Brain microvascular endothelial cell (primary cell): ENCODE measurements around the gene BICDL1.

ENCODE experiments used
- DNase-seq: peaks from one replicate; pipeline ENCODE4 v3.0.0-alpha.2; 2020
- H3K27ac ChIP-seq: fragments of 250-450 bp; sonication (Bioruptor Pico); 2 replicates; pipeline ENCODE4 v1.5.1; 2020; ENCODE audit warnings: mild to moderate bottlenecking, moderate library complexity
- H3K27me3 ChIP-seq: fragments of 250-450 bp; sonication (Bioruptor Pico); replicated peaks from 2 replicates; pipeline ENCODE4 v1.5.1; 2020; ENCODE audit warnings: mild to moderate bottlenecking
- H3K36me3 ChIP-seq: fragments of 250-450 bp; sonication (Bioruptor Pico); replicated peaks from 2 replicates; pipeline ENCODE4 v1.5.1; 2020; ENCODE audit warnings: mild to moderate bottlenecking
- H3K4me3 ChIP-seq: 2 replicates; pipeline ENCODE4 v1.5.1; 2011; ENCODE audit warnings: low read depth, mild to moderate bottlenecking, control low read depth, low read length, moderate library complexity
- CTCF ChIP-seq: IDR thresholded peaks from 2 replicates; pipeline ENCODE4 v1.5.1; 2011; ENCODE audit warnings: low read depth, mild to moderate bottlenecking, moderate library complexity, low read length, control low read depth, inconsistent platforms; ENCODE audit errors: missing control alignments
- in situ Hi-C: cut with HindIII; loops from 2 replicates; pipeline ENCODE4 v1.10.0; 2017; ENCODE audit warnings: low sequenced_read_pairs, low pct_ligation_motif_present

Gene BICDL1

GRCh38 chr12:120110550-120111501 is 121.8 kb downstream of the BICDL1 start:
- DNase-seq = no peak
- in situ Hi-C loops = no loop called here
- Histone ChIP-seq H3K27ac (peak overlapping the region; percentile 9), H3K36me3 (peaks cover 10% of the 10 kb centered on the region), H3K27me3 (no peaks in the 10 kb centered on the region), H3K4me3 (no peak overlapping the region)
- TF ChIP-seq CTCF = no peak

GRCh38 chr12:120115066-120115465 is 126.0 kb downstream of the BICDL1 start:
- no peaks in the 10 kb centered on the region for H3K36me3 ChIP-seq
- DNase-seq = no peak
- in situ Hi-C loops = no loop called here
- no peaks in the 10 kb centered on the region for H3K27me3 ChIP-seq
- TF ChIP-seq CTCF = no peak
- H3K27ac ChIP-seq = no peak overlapping the region
- H3K4me3 ChIP-seq = peak overlapping the region; percentile 91

- H3K27me3 ChIP-seq = no peaks in the 10 kb centered on the region
- no peak for DNase-seq
These were observed 126.8 kb downstream of the BICDL1 start for GRCh38 chr12:120115692-120116440.

GRCh38 chr12:120116441-120116791 is 127.4 kb downstream of the BICDL1 start, which contains the start of gene RAB35:
TSS of gene RAB35 (minus strand) at chr12:120116753. CDS start at chr12:120116650, 103 bp downstream.
- in situ Hi-C loops = no loop called here
- H3K27ac ChIP-seq = peak within 1 kb of the TSS; percentile 73
- no peak for TF ChIP-seq CTCF

More at GRCh38 chr12:120115692-120116440, 126.8 kb downstream of the BICDL1 start:
- H3K36me3 ChIP-seq = no peaks in the 10 kb centered on the region
- no peak for TF ChIP-seq CTCF
- H3K4me3 ChIP-seq = peak overlapping the region; percentile 91
- H3K27ac ChIP-seq = peak overlapping the region; percentile 10
- in situ Hi-C loops = no loop called here

GRCh38 chr12:120116792-120117651 is 128.0 kb downstream of the BICDL1 start:
- in situ Hi-C loops = no loop called here
- peak; percentile 92 for DNase-seq

More at GRCh38 chr12:120116441-120116791, 127.4 kb downstream of the BICDL1 start, which contains the start of gene RAB35:
- DNase-seq = no peak
- Histone ChIP-seq H3K36me3 (no peaks in the 10 kb centered on the region), H3K27me3 (no peaks in the 10 kb centered on the region), H3K4me3 (peak within 1 kb of the TSS; percentile 91)

More at GRCh38 chr12:120116792-120117651, 128.0 kb downstream of the BICDL1 start:
- Histone ChIP-seq H3K27me3 (no peaks in the 10 kb centered on the region), H3K4me3 (peak overlapping the region; percentile 91), H3K36me3 (no peaks in the 10 kb centered on the region), H3K27ac (peak overlapping the region; percentile 73)
- TF ChIP-seq CTCF = no peak
